Measurements from ENCODE around the gene LEMD2.

GRCh38 chr6:33730611-33731010, 58.3 kb downstream of the LEMD2 start:
- TF ChIP-seq CTCF (IDR thresholded peaks at IDR 0.05; ENCODE audit: low read depth, low read length, poor library complexity, severe bottlenecking) (no peak), EZH2phosphoT487 (IDR thresholded peaks at IDR 0.05; ENCODE audit: borderline replicate concordance, low read length) (no peak)
